Measurements from ENCODE around the gene PLEKHB2.
"Not testable (repeated sequence)": the region's sequence is repeated elsewhere in the genome, so short reads cannot be mapped to it uniquely, and the experiment has no call there.

Gene PLEKHB2

GRCh38 chr2:131105156-131105949 lies at the start of gene PLEKHB2:
PLEKHB2 (plus strand) TSS chr2:131105336; CDS start chr2:131120942, 15,606 bp downstream.
- peak; percentile 88 for DNase-seq (ENCODE audit: low spot score)

- DNase-seq (ENCODE audit: low spot score): no peak
Observed at GRCh38 chr2:131056204-131056931, 48.8 kb upstream of the PLEKHB2 start.

- DNase-seq (ENCODE audit: low spot score): no peak
Observed at GRCh38 chr2:131056932-131057287, 48.2 kb upstream of the PLEKHB2 start.

GRCh38 chr2:131058214-131058843 lies 46.8 kb upstream of the PLEKHB2 start:
- DNase-seq (ENCODE audit: low spot score): no peak

GRCh38 chr2:131058920-131059319 lies 46.2 kb upstream of the PLEKHB2 start:
- DNase-seq (ENCODE audit: low spot score): no peak

GRCh38 chr2:131063501-131064283 lies 41.4 kb upstream of the PLEKHB2 start:
- DNase-seq (ENCODE audit: low spot score): no peak

GRCh38 chr2:131064589-131065512 lies 40.3 kb upstream of the PLEKHB2 start:
- no peak for DNase-seq (ENCODE audit: low spot score)

GRCh38 chr2:131067465-131068125 lies 37.5 kb upstream of the PLEKHB2 start:
- no peak for DNase-seq (ENCODE audit: low spot score)

GRCh38 chr2:131068172-131068571 lies 37.0 kb upstream of the PLEKHB2 start:
- DNase-seq (ENCODE audit: low spot score): not testable (repeated sequence)

GRCh38 chr2:131075578-131075977 lies 29.6 kb upstream of the PLEKHB2 start:
- not testable (repeated sequence) for DNase-seq (ENCODE audit: low spot score)

GRCh38 chr2:131076707-131077106 lies 28.4 kb upstream of the PLEKHB2 start:
- DNase-seq (ENCODE audit: low spot score): no peak

- DNase-seq (ENCODE audit: low spot score): no peak
Observed at GRCh38 chr2:131077182-131077846, 27.8 kb upstream of the PLEKHB2 start.

GRCh38 chr2:131077966-131078365 lies 27.2 kb upstream of the PLEKHB2 start:
- no peak for DNase-seq (ENCODE audit: low spot score)

- DNase-seq (ENCODE audit: low spot score): not testable (repeated sequence)
Observed at GRCh38 chr2:131079931-131080330, 25.2 kb upstream of the PLEKHB2 start.

GRCh38 chr2:131081190-131081589 lies 23.9 kb upstream of the PLEKHB2 start:
- no peak for DNase-seq (ENCODE audit: low spot score)

GRCh38 chr2:131085646-131086045 lies 19.5 kb upstream of the PLEKHB2 start:
- no peak for DNase-seq (ENCODE audit: low spot score)

GRCh38 chr2:131092458-131093005 lies 12.6 kb upstream of the PLEKHB2 start:
- DNase-seq (ENCODE audit: low spot score): no peak

GRCh38 chr2:131093006-131093695 lies 12.0 kb upstream of the PLEKHB2 start, which contains the start of gene FAM168B:
FAM168B (minus strand) TSS chr2:131093460; CDS start chr2:131082646, 10,814 bp downstream.
- DNase-seq (ENCODE audit: low spot score): peak; percentile 81
